HUES6 (cell line): ENCODE results near the gene ZMIZ1.

ENCODE experiments used
- H3K27ac ChIP-seq: 2 replicates; pipeline ENCODE4 v1.7.0; 2013; ENCODE audit warnings: low read depth, mild to moderate bottlenecking, low read length, inconsistent platforms
- H3K27me3 ChIP-seq: 2 replicates; pipeline ENCODE4 v1.6.1; 2013; ENCODE audit warnings: low read length; ENCODE audit not compliant: control insufficient read depth, insufficient read depth
- H3K36me3 ChIP-seq: 2 replicates; pipeline ENCODE4 v1.6.1; 2013; ENCODE audit warnings: low read length; ENCODE audit not compliant: control insufficient read depth, insufficient read depth
- H3K4me1 ChIP-seq: 2 replicates; pipeline ENCODE4 v1.6.1; 2013; ENCODE audit warnings: low read length; ENCODE audit not compliant: control insufficient read depth, insufficient read depth
- H3K4me3 ChIP-seq: 2 replicates; pipeline ENCODE4 v1.5.1; 2013; ENCODE audit warnings: low read depth, low read length
- H3K9ac ChIP-seq: one replicate; pipeline ENCODE4 v1.6.1; 2013; ENCODE audit warnings: mild to moderate bottlenecking, low read length
- H3K9me3 ChIP-seq: 2 replicates; pipeline ENCODE4 v1.6.1; 2013; ENCODE audit warnings: low read depth, low read length; ENCODE audit not compliant: control insufficient read depth, insufficient read depth

The ZMIZ1 gene

DNA sequence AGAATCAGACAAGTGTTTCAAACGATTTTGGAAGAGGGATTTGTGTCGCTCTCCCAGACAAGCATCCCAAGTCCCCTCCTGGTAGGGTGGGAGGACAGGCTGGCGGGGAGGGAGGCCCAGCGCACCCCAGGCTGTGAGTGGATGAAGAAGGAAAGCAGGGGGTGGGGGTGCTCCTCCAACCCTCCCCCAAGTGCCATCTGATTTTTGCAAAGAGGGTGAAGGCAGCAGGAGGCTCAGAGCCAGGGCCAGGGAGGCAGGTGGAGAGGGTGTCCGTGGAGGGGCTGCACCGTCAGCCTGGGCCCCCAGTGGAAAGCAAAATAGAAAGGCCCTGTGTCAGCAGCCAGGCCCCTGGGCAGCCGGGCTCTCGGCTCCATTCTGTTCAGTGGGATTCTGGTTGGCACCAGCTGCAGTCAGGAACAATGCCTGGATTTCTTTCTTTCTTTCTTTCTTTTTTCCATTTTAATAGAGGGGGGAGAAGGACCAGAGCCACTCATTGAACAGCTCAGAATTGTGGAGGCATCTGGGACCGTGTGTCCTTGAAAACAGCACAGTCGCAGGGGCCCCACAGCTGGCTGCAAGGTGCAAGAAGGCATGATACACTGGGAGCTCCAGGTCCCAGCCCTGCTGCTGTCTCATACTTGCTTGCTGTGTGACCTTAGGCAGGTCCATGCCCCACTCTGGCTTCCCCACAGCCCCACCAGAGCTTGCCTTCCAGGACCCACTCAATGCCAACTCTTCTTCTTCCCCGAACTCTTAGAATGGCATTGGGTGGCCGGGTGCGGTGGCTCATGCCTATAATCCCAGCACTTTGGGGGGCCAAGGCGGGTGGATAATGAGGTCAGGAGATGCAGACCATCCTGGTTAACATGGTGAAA is 7.1 kb upstream of the ZMIZ1 start:
- Histone ChIP-seq H3K9me3 (no peaks in the 10 kb centered on the region), H3K36me3 (no peaks in the 10 kb centered on the region), H3K4me1 (peaks cover 19% of the 10 kb centered on the region), H3K27ac (no peak overlapping the region), H3K4me3 (no peak overlapping the region), H3K27me3 (no peaks in the 10 kb centered on the region), H3K9ac (no peak overlapping the region)

DNA sequence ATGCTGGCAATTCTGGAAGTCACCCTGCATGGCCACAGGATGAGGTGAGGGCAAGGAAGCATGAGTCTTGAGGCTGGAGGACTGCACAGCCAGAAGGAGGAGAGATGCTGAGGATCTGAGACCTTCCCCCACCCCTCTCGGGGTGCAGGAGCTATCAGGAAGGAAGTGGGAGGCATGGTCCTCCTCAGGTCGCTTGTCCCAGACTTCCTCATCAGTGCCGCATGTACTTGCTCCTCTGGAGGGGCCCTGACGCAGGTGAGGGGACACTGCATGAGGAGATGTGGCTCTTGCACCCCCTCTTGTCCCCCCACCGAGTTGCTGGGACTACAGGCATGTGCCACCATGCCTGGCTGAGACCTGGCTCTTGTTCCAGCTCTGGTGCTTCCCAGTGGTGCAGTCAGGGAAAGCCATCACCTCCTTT is 5.7 kb upstream of the ZMIZ1 start:
- Histone ChIP-seq H3K27ac (no peak overlapping the region), H3K9me3 (no peaks in the 10 kb centered on the region), H3K36me3 (no peaks in the 10 kb centered on the region), H3K4me1 (peaks cover 12% of the 10 kb centered on the region), H3K4me3 (no peak overlapping the region), H3K9ac (no peak overlapping the region), H3K27me3 (no peaks in the 10 kb centered on the region)

DNA sequence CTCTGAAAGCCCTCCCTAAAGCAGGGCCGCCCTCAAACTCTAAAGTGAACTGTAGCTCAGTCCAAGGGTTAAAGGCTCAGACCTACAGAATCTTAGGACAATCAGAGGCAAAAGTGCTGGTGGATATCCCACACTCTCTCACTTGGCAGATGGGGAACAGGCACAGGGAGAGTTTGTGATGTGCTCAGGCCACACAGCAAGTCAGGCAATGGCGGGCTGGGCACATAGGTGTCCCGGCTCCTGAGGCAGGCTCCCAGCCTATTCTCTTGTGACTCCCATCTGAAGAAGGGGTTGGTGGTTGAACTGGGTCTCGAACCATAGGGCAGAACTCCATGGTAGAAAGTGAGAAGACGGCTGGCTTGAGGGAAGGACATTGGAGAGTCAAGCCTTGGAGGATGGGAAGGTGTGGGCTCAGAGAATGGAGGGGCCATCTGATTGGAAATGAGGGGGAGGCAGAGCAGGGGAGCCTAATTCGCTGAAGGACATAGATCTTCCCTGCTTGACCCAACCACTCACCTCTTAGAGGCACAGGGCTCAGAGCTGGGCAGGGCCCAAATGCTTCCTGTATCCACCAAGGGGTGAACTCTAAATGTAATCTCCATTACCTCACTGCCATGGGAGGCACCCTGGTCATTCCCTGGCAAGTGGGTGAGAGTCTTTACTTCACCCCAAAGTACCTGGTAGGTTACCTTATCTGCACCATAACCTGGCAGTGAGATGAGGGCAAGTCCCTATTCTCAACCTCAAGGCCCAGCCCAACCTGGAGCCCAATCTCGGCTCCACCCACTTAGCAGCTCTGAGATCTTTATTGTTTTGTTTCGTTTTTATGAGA is 4.9 kb upstream of the ZMIZ1 start:
- no peaks in the 10 kb centered on the region for H3K36me3 ChIP-seq
- H3K27me3 ChIP-seq: no peaks in the 10 kb centered on the region
- H3K27ac ChIP-seq: no peak overlapping the region
- no peak overlapping the region for H3K9ac ChIP-seq
- no peak overlapping the region for H3K4me3 ChIP-seq
- H3K4me1 ChIP-seq: peaks cover 12% of the 10 kb centered on the region
- H3K9me3 ChIP-seq: no peaks in the 10 kb centered on the region

DNA sequence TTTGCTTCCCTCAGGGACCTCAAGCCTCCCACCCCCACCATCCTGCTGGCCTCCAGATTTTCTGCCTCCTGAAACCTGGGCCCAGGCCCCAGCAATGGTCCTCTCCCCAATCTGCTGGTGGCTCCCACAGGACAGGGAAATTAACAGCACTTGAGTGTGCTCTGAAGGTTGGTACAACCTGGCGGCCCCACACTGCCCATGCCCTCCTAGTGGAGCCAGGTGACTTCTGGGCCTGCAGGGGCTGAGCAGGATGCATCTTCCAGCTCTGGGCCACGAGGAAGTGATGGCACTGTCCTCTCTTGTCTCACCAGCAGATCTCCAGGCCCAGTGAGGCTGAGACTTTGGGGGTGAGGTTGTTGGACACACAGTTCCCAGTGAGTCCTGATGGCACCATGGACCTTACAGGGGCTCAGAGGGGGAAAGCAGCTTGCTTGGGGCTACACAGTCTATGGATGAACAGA is 3.6 kb upstream of the ZMIZ1 start:
- no peak overlapping the region for H3K9ac ChIP-seq
- H3K9me3 ChIP-seq: no peaks in the 10 kb centered on the region
- H3K27ac ChIP-seq: no peak overlapping the region
- peaks cover 12% of the 10 kb centered on the region for H3K4me1 ChIP-seq
- no peak overlapping the region for H3K4me3 ChIP-seq
- no peaks in the 10 kb centered on the region for H3K27me3 ChIP-seq
- no peaks in the 10 kb centered on the region for H3K36me3 ChIP-seq

DNA sequence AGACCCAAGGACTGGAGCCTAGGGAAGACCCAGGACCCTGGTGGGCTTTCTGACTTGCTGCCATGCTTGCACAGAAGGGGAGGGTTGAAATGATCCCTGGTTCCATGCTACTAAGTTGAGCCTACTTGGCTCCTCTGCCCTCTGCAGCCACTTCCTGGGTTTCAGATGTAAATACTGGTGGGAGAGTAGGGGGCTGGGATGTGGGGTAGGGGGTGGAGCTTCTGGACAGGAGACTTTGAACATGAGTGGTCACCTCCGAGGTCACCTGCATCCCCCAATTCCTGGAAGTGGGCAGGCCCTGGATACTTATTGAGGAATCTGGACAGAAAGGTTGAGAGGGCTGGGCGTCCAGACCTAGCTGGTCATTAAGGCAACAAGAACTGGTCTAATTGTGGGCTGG is 2.9 kb upstream of the ZMIZ1 start:
- H3K9ac ChIP-seq: no peak overlapping the region
- H3K4me1 ChIP-seq: peaks cover 12% of the 10 kb centered on the region
- no peaks in the 10 kb centered on the region for H3K9me3 ChIP-seq
- H3K4me3 ChIP-seq: no peak overlapping the region
- no peaks in the 10 kb centered on the region for H3K36me3 ChIP-seq
- no peaks in the 10 kb centered on the region for H3K27me3 ChIP-seq
- no peak overlapping the region for H3K27ac ChIP-seq

DNA sequence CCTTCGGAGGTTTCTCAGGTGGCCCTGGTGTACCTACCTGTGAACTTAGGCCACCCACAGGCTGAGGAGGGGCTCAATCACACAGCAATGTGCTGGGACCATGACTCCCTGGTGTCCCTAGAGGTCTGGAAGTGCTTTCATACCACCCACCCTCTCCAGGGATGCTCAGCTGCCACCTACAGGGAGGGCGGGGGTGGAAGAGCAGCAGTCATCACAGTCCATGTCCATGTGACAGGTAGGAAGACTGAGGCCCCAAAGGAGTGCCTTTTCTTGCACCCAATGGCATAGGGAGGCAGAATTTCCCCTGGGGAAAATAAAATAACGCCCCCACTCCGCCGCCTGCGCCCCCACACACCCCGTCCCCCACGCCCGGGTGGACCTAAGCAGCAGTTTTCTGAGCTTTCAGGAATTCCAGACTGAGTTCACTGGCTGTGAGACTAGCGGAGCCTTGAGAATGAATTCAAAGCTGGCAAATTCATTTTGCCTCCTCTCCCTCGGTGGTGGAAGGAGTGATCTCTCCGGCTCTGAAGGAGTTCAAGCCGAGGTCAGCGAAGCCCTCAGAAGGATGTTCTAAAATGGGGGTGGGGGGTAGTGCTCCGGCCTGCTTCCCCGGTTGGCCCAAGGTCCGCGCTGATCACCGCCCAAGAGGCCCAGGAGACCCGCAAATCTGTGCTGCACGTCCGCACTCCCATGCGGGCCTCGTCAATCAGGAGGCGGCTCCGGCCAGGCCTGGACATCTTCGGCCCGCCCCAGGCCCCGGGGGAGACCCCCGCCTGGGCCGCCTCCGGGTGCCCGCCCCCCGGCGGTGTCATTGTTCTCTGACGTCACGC is 2.1 kb upstream of the ZMIZ1 start:
- Histone ChIP-seq H3K27ac (peak overlapping the region; percentile 67; the same call in 1 of the 2 replicates), H3K4me1 (peaks cover 17% of the 10 kb centered on the region), H3K9me3 (no peaks in the 10 kb centered on the region), H3K36me3 (no peaks in the 10 kb centered on the region), H3K9ac (peak overlapping the region; percentile 65), H3K27me3 (no peaks in the 10 kb centered on the region), H3K4me3 (peak overlapping the region; percentile 65)

DNA sequence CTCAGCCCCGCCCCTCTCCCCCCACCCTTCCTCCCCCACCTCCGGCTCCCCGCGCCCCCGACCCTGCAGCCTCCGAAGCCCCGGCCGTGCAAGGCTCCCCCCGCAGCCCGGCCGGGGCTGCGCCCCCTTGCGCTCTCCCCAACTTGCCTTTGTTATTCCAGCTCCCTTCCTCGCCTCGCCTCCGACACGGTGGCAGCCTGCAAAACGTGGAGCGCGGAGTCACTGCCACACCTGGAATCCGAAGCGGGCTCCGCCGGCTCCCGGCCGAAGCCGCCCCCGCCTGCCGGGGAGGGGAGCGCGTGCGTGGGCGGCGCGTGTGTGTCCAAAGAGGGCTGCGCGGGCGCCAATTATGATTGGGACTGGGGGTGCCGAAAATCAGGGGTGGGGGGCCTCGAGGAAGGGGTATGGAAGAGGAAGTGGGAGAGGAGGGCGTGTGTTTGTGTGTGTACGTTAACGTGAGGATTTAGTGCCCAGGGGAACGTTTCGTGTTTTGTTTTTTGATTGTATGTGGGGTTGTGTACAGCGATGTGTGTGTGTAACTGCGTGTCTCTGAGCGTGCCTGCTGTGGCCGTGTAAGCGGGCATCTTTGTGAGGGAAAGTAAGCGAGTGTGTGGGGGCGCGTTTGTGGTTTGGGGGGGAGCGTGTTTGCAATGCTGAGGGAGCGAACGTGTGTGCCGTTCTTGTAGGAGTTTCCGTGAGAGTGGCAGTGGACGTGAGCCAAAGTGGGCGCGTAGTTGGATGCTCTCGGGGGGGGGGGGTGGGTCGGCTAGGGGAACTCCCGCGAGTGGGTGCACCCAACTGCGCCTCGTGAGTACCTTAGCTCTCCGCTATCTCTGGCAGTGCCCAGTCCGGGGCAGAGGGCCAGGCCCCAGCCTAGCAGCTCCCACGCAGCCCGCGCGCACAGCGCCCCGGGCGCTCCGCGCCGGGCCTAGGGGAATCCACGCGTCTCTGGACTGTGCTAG is 1.2 kb upstream of the ZMIZ1 start:
- Histone ChIP-seq H3K9ac (peak overlapping the region; percentile 54), H3K4me3 (peak overlapping the region; percentile 93), H3K27ac (no peak overlapping the region), H3K4me1 (peaks cover 25% of the 10 kb centered on the region), H3K9me3 (no peaks in the 10 kb centered on the region), H3K27me3 (no peaks in the 10 kb centered on the region), H3K36me3 (no peaks in the 10 kb centered on the region)

DNA sequence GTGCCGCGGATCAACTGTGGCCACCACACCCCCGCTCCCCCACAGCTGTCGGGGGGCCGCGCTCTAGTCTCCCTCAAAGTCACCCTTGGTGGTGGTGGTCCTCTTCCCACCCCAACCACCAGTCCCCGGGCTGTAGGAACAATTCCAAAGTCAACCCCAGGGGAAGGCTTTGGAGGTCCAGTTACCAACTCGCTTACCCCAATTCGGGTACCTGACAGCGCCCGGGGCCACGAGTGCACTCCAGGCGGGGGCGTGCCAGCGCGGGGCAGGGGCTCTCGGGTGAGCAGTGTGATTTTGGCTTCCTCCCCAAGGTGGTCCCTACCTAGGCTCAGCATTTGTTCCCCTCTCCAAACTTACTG is 584 bp upstream of the ZMIZ1 start:
- no peaks in the 10 kb centered on the region for H3K27me3 ChIP-seq
- no peaks in the 10 kb centered on the region for H3K36me3 ChIP-seq
- peaks cover 32% of the 10 kb centered on the region for H3K4me1 ChIP-seq
- H3K4me3 ChIP-seq: peak overlapping the region; percentile 93
- no peak overlapping the region for H3K27ac ChIP-seq
- H3K9ac ChIP-seq: peak overlapping the region; percentile 36
- no peaks in the 10 kb centered on the region for H3K9me3 ChIP-seq

DNA sequence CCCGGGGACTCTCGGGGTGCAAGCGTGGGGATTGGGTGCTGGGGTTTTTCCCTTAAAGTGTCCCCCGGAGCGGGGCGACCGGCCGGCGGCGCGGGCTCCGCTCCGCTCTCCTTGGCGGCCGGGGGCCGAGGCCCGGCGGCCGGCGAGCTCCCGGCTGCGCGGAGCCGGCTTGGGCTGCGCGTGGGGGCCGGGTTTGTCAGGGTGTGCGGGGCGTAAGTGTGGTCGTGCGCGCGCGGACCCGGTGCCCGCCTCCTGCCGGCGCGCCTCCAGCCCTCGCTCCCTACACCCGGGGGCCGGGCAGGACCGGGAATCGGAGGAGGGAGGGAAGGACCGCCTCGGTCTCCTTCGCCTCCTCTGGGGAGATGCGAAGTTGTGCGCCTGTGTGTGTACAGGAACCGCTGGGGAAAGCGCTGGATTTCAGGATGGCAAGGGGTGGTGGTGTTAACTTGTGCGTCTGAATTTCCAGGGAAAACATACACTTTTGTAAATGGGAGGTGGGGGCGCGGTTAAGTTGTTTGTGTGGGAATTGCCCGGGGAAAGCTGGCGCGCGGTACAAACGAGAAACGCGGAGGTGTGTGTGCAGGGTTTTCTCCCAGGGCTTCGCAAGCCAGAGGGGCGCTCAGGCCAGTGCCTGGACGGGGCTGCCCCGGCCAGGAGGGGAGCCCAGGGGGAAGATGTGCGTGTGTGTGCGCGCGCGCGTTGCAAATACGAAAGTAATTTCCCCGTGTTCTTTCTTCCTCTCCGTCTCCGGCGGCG is 737 bp downstream of the ZMIZ1 start:
- Histone ChIP-seq H3K27ac (peak overlapping the region; percentile 2; the same call in 1 of the 2 replicates), H3K36me3 (no peaks in the 10 kb centered on the region), H3K4me3 (peak overlapping the region; percentile 93), H3K9ac (peak overlapping the region; percentile 92), H3K4me1 (peaks cover 45% of the 10 kb centered on the region), H3K27me3 (no peaks in the 10 kb centered on the region), H3K9me3 (no peaks in the 10 kb centered on the region)
